Body of pancreas (tissue), 4 donors: Measurements from ENCODE around the gene FGF14.

Source experiments
- CTCF ChIP-seq, 7 experiments: fragments of 450-650 bp in 4 of 7; fragments of 200-600 bp in 3 of 7; sonication (generic) in 3 of 7; IDR thresholded peaks; one replicate each; pipeline ENCODE4 v1.5.1; 2016 to 2019; ENCODE audit warnings: antibody characterized with exemption in 7 of 7
- POLR2A ChIP-seq, 3 donors: fragments of 450-650 bp; IDR thresholded peaks; one replicate each; pipeline ENCODE4 v1.6.1; 2016; ENCODE audit warnings: antibody characterized with exemption in 3 of 3, mild to moderate bottlenecking in 2 of 3

- TF ChIP-seq CTCF (IDR thresholded peaks at IDR 0.05) (no peak), POLR2A (IDR thresholded peaks at IDR 0.05) (no peak)
Observed at GRCh38 chr13:102311901-102312300, 89.9 kb downstream of the FGF14 start.
